Measurements from ENCODE around the gene MLKL.

DNA sequence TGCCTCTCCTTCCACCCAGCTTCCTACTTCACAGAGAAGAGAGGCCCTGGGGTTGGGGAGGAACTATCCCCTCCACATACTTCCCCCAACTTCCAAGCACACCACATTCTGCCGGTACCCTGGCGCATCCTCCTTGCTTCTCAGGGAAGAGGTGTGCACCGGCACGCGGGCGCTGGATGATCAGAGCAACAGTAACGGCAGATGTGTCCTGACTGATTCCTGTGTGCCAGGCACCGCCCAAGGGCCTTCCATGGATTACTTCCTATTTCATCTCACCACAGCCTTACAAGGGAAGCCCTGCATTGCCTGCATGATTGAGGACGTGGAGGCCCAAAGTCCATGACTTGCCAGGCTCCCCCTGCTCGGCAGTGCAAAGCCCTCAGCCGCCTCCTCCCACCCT lies 21.1 kb upstream of the MLKL start:
- TF ChIP-seq, protein P1, sequence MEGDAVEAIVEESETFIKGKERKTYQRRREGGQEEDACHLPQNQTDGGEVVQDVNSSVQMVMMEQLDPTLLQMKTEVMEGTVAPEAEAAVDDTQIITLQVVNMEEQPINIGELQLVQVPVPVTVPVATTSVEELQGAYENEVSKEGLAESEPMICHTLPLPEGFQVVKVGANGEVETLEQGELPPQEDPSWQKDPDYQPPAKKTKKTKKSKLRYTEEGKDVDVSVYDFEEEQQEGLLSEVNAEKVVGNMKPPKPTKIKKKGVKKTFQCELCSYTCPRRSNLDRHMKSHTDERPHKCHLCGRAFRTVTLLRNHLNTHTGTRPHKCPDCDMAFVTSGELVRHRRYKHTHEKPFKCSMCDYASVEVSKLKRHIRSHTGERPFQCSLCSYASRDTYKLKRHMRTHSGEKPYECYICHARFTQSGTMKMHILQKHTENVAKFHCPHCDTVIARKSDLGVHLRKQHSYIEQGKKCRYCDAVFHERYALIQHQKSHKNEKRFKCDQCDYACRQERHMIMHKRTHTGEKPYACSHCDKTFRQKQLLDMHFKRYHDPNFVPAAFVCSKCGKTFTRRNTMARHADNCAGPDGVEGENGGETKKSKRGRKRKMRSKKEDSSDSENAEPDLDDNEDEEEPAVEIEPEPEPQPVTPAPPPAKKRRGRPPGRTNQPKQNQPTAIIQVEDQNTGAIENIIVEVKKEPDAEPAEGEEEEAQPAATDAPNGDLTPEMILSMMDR (IDR thresholded peaks at IDR 0.05), result no peak
- TF ChIP-seq POLR2A (IDR thresholded peaks at IDR 0.05), result no peak

Data from ovary (tissue), 3 donors.